HCT116 (cell line): ENCODE data around the gene RASSF5.
"Not testable (repeated sequence)": the region's sequence is repeated elsewhere in the genome, so short reads cannot be mapped to it uniquely, and the experiment has no call there.

Experiments used
- EZH2 ChIP-seq: fragments of 200-600 bp; sonication (generic); IDR thresholded peaks from 2 replicates; pipeline ENCODE4 v1.6.1; 2017; ENCODE audit warnings: antibody characterized with exemption, mixed run types
- POLR2A ChIP-seq: IDR thresholded peaks from 2 replicates; pipeline ENCODE4 v1.7.0; 2011; ENCODE audit warnings: borderline replicate concordance; ENCODE audit not compliant: insufficient read depth, insufficient read length; ENCODE audit errors: extremely low read depth
- RAD21 ChIP-seq: IDR thresholded peaks from 2 replicates; pipeline ENCODE4 v1.6.1; 2012; ENCODE audit warnings: low read depth, mild to moderate bottlenecking
- SRF ChIP-seq: IDR thresholded peaks from 2 replicates; pipeline ENCODE4 v1.6.1; 2012; ENCODE audit warnings: low read depth
- TCF7L2 ChIP-seq: IDR thresholded peaks from 2 replicates; pipeline ENCODE4 v1.7.0; 2011; ENCODE audit warnings: borderline replicate concordance, inconsistent platforms; ENCODE audit not compliant: insufficient read depth, insufficient read length; ENCODE audit errors: extremely low read depth
- ZNF274 ChIP-seq: fragments of 200-500 bp; sonication (Bioruptor generic); IDR thresholded peaks from 2 replicates; pipeline ENCODE4 v1.6.1; 2014; ENCODE audit warnings: mild to moderate bottlenecking, low read depth, low read length, inconsistent platforms
- TF ChIP-seq, protein P1 (sequence below), 3 experiments: fragments of 200-600 bp in 1 of 3; sonication (generic) in 1 of 3; IDR thresholded peaks in 2 of 3; conservative IDR thresholded peaks in 1 of 3; 2 replicates each; pipeline ENCODE4 v1.5.1; 2012 to 2017; ENCODE audit warnings: low read depth in 2 of 3, low read length in 2 of 3, antibody characterized with exemption in 1 of 3, borderline replicate concordance in 1 of 3, control low read depth in 1 of 3, mild to moderate bottlenecking in 1 of 3, mixed read lengths in 1 of 3, mixed run types in 1 of 3, moderate library complexity in 1 of 3; ENCODE audit not compliant: insufficient read depth in 1 of 3

DNA sequence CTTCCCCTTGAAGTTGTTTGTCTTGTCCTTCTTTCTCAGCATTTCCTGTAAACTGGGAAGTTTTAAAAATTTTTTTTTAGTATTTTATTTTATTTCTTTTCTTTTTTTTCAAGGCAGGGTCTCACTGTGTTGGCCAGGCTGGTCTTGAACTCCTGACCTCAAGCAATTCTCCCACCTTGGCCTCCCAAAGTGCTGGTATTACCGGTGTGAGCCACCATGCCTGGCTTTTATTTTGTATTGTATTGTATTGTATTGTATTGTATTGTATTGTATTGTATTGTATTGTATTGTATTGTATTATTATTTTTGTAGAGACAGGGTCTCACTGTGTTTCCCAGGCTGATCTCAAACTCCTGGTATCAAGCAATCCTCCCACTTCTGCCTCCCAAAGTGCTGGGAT, 23.5 kb upstream of the RASSF5 start:
- not testable (repeated sequence) for TF ChIP-seq TCF7L2, SRF, POLR2A, EZH2, ZNF274, RAD21
- TF ChIP-seq, protein P1, sequence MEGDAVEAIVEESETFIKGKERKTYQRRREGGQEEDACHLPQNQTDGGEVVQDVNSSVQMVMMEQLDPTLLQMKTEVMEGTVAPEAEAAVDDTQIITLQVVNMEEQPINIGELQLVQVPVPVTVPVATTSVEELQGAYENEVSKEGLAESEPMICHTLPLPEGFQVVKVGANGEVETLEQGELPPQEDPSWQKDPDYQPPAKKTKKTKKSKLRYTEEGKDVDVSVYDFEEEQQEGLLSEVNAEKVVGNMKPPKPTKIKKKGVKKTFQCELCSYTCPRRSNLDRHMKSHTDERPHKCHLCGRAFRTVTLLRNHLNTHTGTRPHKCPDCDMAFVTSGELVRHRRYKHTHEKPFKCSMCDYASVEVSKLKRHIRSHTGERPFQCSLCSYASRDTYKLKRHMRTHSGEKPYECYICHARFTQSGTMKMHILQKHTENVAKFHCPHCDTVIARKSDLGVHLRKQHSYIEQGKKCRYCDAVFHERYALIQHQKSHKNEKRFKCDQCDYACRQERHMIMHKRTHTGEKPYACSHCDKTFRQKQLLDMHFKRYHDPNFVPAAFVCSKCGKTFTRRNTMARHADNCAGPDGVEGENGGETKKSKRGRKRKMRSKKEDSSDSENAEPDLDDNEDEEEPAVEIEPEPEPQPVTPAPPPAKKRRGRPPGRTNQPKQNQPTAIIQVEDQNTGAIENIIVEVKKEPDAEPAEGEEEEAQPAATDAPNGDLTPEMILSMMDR (IDR thresholded peaks at IDR 0.05 in 2 of 3, conservative IDR thresholded peaks at IDR 0.05 in 1 of 3; ENCODE audit: borderline replicate concordance in 1 of 3, insufficient read depth in 1 of 3, low read depth in 2 of 3, low read length in 2 of 3) = not testable (repeated sequence)
